PC-3 (cell line): ENCODE measurements around the gene SLC13A2. TPM values are rescaled to one million over a fixed set of nuclear protein-coding genes. Genes with fewer than 3 reads are reported as not detected.

ENCODE experiments used
- ATAC-seq: fragments of 200-7000 bp; cut with Tn5 transposase; 2 replicates; pipeline ENCODE4 v1.9.1; 2020; ENCODE audit warnings: mild to moderate bottlenecking, moderate library complexity
- BruUV-seq: library from RNA; stranded (reverse); fragments of 400-500 nt; replicated peaks from 2 replicates; lab custom pipeline; 2021; lab: Mats Ljungman, UMichigan
- CTCF ChIA-PET: fragments of 300-600 bp; sonication (Branson Sonifier 250); formaldehyde crosslinking; loops from one replicate; lab custom pipeline; 2022; ENCODE audit warnings: antibody characterized with exemption; lab: Charles Lee
- POLR2A ChIA-PET: fragments of 300-600 bp; sonication (Branson Sonifier 250); formaldehyde crosslinking; loops from one replicate; lab custom pipeline; 2022; ENCODE audit warnings: antibody characterized with exemption; ENCODE audit not compliant: unreplicated experiment; lab: Charles Lee
- DNase-seq: peaks from one replicate; pipeline ENCODE4 v3.0.0-alpha.2; 2015
- H2AFZ ChIP-seq: fragments of 300-600 bp; sonication (generic); 2 replicates; pipeline ENCODE4 v1.6.0; 2016; ENCODE audit warnings: antibody characterized with exemption, low read length
- H3F3A ChIP-seq: fragments of 300-600 bp; sonication (generic); one replicate; pipeline ENCODE4 v1.6.0; 2017; ENCODE audit warnings: antibody characterized with exemption, low read length, control low read depth, mild to moderate bottlenecking; ENCODE audit not compliant: unreplicated experiment
- H3K27ac ChIP-seq: fragments of 300-600 bp; sonication (generic); 2 replicates; pipeline ENCODE4 v1.5.1; 2016; ENCODE audit warnings: mild to moderate bottlenecking, low read length
- H3K27me3 ChIP-seq: fragments of 300-600 bp; sonication (generic); 2 replicates; pipeline ENCODE4 v1.6.1; 2016; ENCODE audit warnings: low read length, mixed read lengths
- H3K36me3 ChIP-seq: fragments of 300-600 bp; sonication (generic); 2 replicates; pipeline ENCODE4 v1.6.1; 2016; ENCODE audit warnings: low read depth, mixed run types, low read length, mixed read lengths
- H3K4me1 ChIP-seq: fragments of 300-600 bp; sonication (generic); 2 replicates; pipeline ENCODE4 v1.5.1; 2016; ENCODE audit warnings: low read length; ENCODE audit not compliant: insufficient read depth
- H3K4me2 ChIP-seq: fragments of 300-600 bp; sonication (generic); 2 replicates; pipeline ENCODE4 v1.6.0; 2016; ENCODE audit warnings: low read length
- H3K4me3 ChIP-seq: fragments of 300-600 bp; sonication (generic); 2 replicates; pipeline ENCODE4 v1.5.1; 2016; ENCODE audit warnings: mild to moderate bottlenecking, low read length, mixed read lengths
- H3K79me2 ChIP-seq: fragments of 300-600 bp; sonication (generic); 2 replicates; pipeline ENCODE4 v1.6.1; 2017; ENCODE audit warnings: low read length, mixed read lengths
- H3K9ac ChIP-seq: fragments of 300-600 bp; sonication (generic); 2 replicates; pipeline ENCODE4 v1.6.0; 2016; ENCODE audit warnings: mild to moderate bottlenecking, low read length
- H3K9me2 ChIP-seq: fragments of 300-600 bp; sonication (generic); replicated peaks from 2 replicates; pipeline ENCODE4 v1.6.1; 2016; ENCODE audit warnings: mixed run types, low read length, mixed read lengths
- H3K9me3 ChIP-seq: fragments of 300-600 bp; sonication (generic); 2 replicates; pipeline ENCODE4 v1.6.1; 2016; ENCODE audit warnings: low read length, mixed read lengths
- H4K20me1 ChIP-seq: fragments of 300-600 bp; sonication (generic); 2 replicates; pipeline ENCODE4 v1.6.1; 2016; ENCODE audit warnings: low read length, mixed read lengths
- CTCF ChIP-seq: fragments of 300-600 bp; sonication (generic); conservative IDR thresholded peaks from 2 replicates; pipeline ENCODE4 v1.5.1; 2017; ENCODE audit warnings: antibody characterized with exemption, low read depth, mild to moderate bottlenecking, low read length
- EZH2 ChIP-seq: fragments of 300-600 bp; sonication (generic); IDR thresholded peaks from one replicate; pipeline ENCODE4 v1.6.1; 2017; ENCODE audit warnings: antibody characterized with exemption, mild to moderate bottlenecking, low read length; ENCODE audit not compliant: unreplicated experiment
- EZH2phosphoT487 ChIP-seq: fragments of 300-600 bp; sonication (generic); IDR thresholded peaks from 2 replicates; pipeline ENCODE4 v1.6.1; 2018; ENCODE audit warnings: mild to moderate bottlenecking, antibody characterized with exemption, low read length, borderline replicate concordance
- intact Hi-C: fragments of 100-400 bp; cut with micrococcal nuclease; formaldehyde crosslinking; loops from 2 replicates; pipeline ENCODE4 v1.9.0; 2023
- total RNA-seq: library from RNA; depleted of rRNA; stranded (reverse); fragments of >200 nt; gene quantifications from 2 replicates; pipeline ENCODE4 v1.2.3, GENCODE V29; 2014

The SLC13A2 gene
- total RNA-seq, 1 experiment from 2014 or later: not detected

GRCh38 chr17:28507567-28508203 is 34.2 kb downstream of the SLC13A2 start:
- no peak overlapping the region for H3K27ac ChIP-seq
- no peak overlapping the region for H3K9ac ChIP-seq
- H2AFZ ChIP-seq: no peak overlapping the region

GRCh38 chr17:28508211-28508724 is 34.8 kb downstream of the SLC13A2 start:
- Histone ChIP-seq H4K20me1 (no peaks in the 10 kb centered on the region), H3K4me3 (no peak overlapping the region), H3K9me3 (no peaks in the 10 kb centered on the region), H3K27me3 (0 out of 2 replicates have a peak, but pooled peaks cover 4% of the 10 kb centered on the region), H3K9ac (no peak overlapping the region), H3K9me2 (no peaks in the 10 kb centered on the region), H3K27ac (no peak overlapping the region), H3K79me2 (no peaks in the 10 kb centered on the region), H3K4me2 (no peak overlapping the region), H3K36me3 (no peaks in the 10 kb centered on the region), H3K4me1 (no peaks in the 10 kb centered on the region), H2AFZ (no peak overlapping the region), H3F3A (no peaks in the 10 kb centered on the region)
- intact Hi-C loops: no loop called here
- BruUV-seq: no TSS peak
- ChIA-PET POLR2A (no interaction called here), CTCF (no interaction called here)
- TF ChIP-seq EZH2 (no peak), CTCF (no peak), EZH2phosphoT487 (no peak)
- no peak for ATAC-seq
- DNase-seq: no peak

More at GRCh38 chr17:28507567-28508203, 34.2 kb downstream of the SLC13A2 start:
- Histone ChIP-seq H4K20me1 (no peaks in the 10 kb centered on the region), H3K4me1 (no peaks in the 10 kb centered on the region), H3K27me3 (0 out of 2 replicates have a peak, but pooled peaks cover 4% of the 10 kb centered on the region), H3K9me3 (no peaks in the 10 kb centered on the region), H3K4me3 (no peak overlapping the region), H3K9me2 (no peaks in the 10 kb centered on the region), H3K4me2 (no peak overlapping the region), H3K79me2 (no peaks in the 10 kb centered on the region), H3K36me3 (no peaks in the 10 kb centered on the region), H3F3A (no peaks in the 10 kb centered on the region)
- TF ChIP-seq EZH2: no peak
- TF ChIP-seq CTCF: no peak
- TF ChIP-seq EZH2phosphoT487: no peak
- DNase-seq (no peak), ATAC-seq (no peak)
- intact Hi-C loops: no loop called here
- no TSS peak for BruUV-seq
- ChIA-PET CTCF (no interaction called here), POLR2A (no interaction called here)

GRCh38 chr17:28509789-28510188 is 36.3 kb downstream of the SLC13A2 start:
- H3K9me3 ChIP-seq: no peaks in the 10 kb centered on the region
- TF ChIP-seq EZH2phosphoT487 (no peak), CTCF (no peak), EZH2 (no peak)
- ChIA-PET POLR2A (no interaction called here), CTCF (no interaction called here)
- no peaks in the 10 kb centered on the region for H3K9me2 ChIP-seq
- no peaks in the 10 kb centered on the region for H3K4me1 ChIP-seq
- BruUV-seq: no TSS peak
- H3K9ac ChIP-seq: no peak overlapping the region
- intact Hi-C loops: no loop called here
- H3K27ac ChIP-seq: no peak overlapping the region
- ATAC-seq (no peak), DNase-seq (no peak)
- H3K4me3 ChIP-seq: no peak overlapping the region
- 0 out of 2 replicates have a peak, but pooled peaks cover 3% of the 10 kb centered on the region for H3K27me3 ChIP-seq
- H4K20me1 ChIP-seq: no peaks in the 10 kb centered on the region
- H3K36me3 ChIP-seq: no peaks in the 10 kb centered on the region
- H3K4me2 ChIP-seq: no peak overlapping the region
- no peaks in the 10 kb centered on the region for H3K79me2 ChIP-seq
- no peaks in the 10 kb centered on the region for H3F3A ChIP-seq
- no peak overlapping the region for H2AFZ ChIP-seq
